Cerebellar nuclear complex (tissue), 1 donor: ENCODE results near the gene GPATCH3.

ENCODE experiments used
- DNase-seq, 2 experiments: peaks; one replicate each; lab custom pipeline; 2025; lab: John Stamatoyannopoulos, UW

Gene GPATCH3

GRCh38 chr1:26844424-26845196, 55.7 kb downstream of the GPATCH3 start:
- DNase-seq, result no peak
